ENCODE data around the gene POLR1D. TPM values are rescaled to one million over a fixed set of nuclear protein-coding genes. Genes with fewer than 3 reads are reported as not detected.

Gene POLR1D
- total RNA-seq, 1 experiment from 2014 or later, result 103 TPM

DNA sequence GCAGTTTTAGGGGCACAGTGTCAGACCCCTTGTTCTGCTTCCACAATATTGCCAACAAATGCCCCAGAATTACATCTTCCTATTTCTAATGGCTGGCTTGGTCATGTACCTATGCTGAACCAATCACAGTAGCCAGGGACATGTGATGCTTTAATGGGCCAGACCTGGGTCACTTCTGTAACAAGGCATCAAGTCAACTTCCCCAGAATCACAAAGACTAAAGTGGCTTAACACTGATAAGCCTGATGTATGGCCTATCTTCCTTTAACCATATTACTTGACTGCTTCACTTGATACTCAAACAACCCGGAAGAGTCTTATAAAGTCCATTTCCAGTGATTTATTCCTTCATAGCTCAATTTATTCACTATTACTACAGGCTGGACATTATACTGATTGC is 21.0 kb upstream of the POLR1D start:
- no peaks in the 10 kb centered on the region for H3K27me3 ChIP-seq (ENCODE audit: control insufficient read depth, insufficient read depth, low read length)
- H3K4me3 ChIP-seq (ENCODE audit: insufficient read depth, low read depth, low read length), result no peak overlapping the region
- no peaks in the 10 kb centered on the region for H3K36me3 ChIP-seq (replicated peaks; ENCODE audit: control insufficient read depth, insufficient read depth, low read length)
- no peak for DNase-seq

DNA sequence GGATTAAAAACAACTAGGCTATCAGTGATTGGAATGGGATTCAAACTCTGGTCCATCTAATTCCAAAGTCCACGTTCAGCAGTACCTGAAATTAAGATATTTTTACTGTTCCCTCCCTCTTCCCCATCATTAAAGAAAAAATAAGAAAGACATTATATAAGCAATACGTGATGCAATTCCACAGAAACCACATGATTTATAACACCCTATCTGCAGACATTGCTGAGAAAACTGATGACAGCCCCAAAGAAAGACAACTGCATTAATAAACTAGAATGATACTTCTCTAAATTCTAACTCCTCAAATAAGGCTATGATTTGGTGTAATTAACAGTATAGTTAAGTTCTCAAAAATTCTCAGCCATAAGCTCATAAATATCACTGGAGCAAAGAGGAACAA is 20.5 kb upstream of the POLR1D start:
- Histone ChIP-seq H3K27me3 (ENCODE audit: control insufficient read depth, insufficient read depth, low read length) (no peaks in the 10 kb centered on the region), H3K36me3 (replicated peaks; ENCODE audit: control insufficient read depth, insufficient read depth, low read length) (no peaks in the 10 kb centered on the region), H3K4me3 (ENCODE audit: insufficient read depth, low read depth, low read length) (no peak overlapping the region)
- DNase-seq, result no peak

DNA sequence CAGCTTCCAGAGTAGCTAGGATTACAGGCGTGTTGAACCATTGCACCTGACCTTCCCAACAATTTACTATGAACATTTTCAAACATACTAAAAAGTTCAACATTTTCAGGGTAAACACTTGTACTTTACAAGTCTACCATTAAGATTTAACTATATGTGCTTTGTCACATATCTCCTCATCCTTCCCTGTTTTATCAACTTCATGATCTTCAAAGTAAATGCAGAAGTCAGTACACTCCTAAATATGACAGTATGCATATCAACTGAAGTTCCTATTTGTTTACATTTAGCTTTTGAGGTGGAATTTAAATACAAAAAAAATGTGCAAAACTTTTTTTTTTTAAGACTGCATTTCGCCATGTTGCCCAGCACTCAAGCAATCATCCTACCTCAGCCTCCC is 19.9 kb upstream of the POLR1D start:
- DNase-seq, result no peak
- Histone ChIP-seq H3K27me3 (ENCODE audit: control insufficient read depth, insufficient read depth, low read length) (no peaks in the 10 kb centered on the region), H3K36me3 (replicated peaks; ENCODE audit: control insufficient read depth, insufficient read depth, low read length) (no peaks in the 10 kb centered on the region), H3K4me3 (ENCODE audit: insufficient read depth, low read depth, low read length) (no peak overlapping the region)

DNA sequence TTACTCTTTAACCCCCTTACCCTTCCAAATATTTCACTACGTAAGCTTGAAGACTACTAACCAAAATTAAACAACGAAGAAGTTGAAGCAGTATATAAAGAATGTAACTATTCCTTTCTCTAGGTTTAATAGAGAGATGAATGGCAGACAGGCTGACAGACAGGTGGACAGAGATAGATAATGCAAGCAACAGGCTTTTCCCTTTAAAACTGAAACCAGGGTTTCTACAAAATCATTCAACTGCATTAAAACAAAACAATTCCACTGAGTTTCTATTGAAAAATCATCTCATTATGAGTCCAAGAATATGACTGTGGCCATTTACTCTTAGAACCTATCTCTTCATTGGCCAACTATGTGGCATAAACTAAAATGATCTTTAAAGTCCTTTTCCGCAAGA is 16.6 kb upstream of the POLR1D start:
- no peak for DNase-seq
- no peaks in the 10 kb centered on the region for H3K27me3 ChIP-seq (ENCODE audit: control insufficient read depth, insufficient read depth, low read length)
- H3K36me3 ChIP-seq (replicated peaks; ENCODE audit: control insufficient read depth, insufficient read depth, low read length), result no peaks in the 10 kb centered on the region
- H3K4me3 ChIP-seq (ENCODE audit: insufficient read depth, low read depth, low read length), result no peak overlapping the region

DNA sequence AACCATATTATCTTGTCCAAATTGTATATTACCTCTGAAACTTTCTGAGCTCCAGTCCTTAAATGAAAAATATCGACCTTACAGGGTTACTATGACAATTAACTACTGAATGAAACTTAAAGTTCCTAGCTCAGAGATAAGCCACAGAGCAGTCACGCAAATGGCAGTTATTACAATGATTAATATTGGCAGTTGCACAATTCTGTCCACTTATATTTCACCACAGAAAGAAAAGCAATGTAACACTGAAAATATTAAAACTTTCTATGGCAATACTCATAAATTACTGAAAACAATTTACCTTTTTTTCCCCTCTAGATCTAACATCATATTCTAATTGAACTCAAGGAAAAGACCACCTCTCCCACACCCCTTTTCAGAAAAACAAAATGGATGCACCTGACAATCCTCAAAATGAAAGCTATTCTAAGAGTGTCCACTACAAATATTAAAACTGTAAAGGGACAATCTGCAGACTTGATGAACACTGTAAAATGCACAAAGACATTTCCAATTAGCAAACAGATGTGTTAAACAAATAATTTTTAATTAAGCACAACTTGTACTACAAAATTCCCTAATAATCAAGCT is 16.0 kb upstream of the POLR1D start:
- Histone ChIP-seq H3K4me3 (ENCODE audit: insufficient read depth, low read depth, low read length) (no peak overlapping the region), H3K36me3 (replicated peaks; ENCODE audit: control insufficient read depth, insufficient read depth, low read length) (no peaks in the 10 kb centered on the region)
- DNase-seq, result no peak

DNA sequence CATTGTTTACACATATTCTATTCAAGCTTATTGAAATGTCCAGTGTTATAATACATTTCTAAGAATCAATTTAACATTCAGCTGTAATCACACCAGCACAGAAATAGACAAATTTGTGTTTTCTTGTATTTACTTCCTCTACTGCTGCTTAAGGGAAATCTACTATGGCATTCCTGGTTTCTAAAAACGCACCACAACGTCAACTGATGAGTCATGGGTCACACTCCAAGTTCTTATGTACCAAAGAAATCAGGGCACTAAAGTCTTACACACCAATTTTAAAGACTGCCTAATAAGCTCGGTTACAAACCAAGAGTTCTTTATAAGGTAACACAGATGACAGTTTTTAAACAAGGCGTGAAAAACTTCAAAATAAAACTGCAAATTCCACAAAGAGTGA is 14.6 kb upstream of the POLR1D start:
- H3K27me3 ChIP-seq (ENCODE audit: control insufficient read depth, insufficient read depth, low read length), result no peaks in the 10 kb centered on the region
- no peaks in the 10 kb centered on the region for H3K36me3 ChIP-seq (replicated peaks; ENCODE audit: control insufficient read depth, insufficient read depth, low read length)
- no peak for DNase-seq
- H3K4me3 ChIP-seq (ENCODE audit: insufficient read depth, low read depth, low read length), result no peak overlapping the region

More for the DNA sequence above, 16.0 kb upstream of the POLR1D start:
- no peaks in the 10 kb centered on the region for H3K27me3 ChIP-seq (ENCODE audit: control insufficient read depth, insufficient read depth, low read length)

DNA sequence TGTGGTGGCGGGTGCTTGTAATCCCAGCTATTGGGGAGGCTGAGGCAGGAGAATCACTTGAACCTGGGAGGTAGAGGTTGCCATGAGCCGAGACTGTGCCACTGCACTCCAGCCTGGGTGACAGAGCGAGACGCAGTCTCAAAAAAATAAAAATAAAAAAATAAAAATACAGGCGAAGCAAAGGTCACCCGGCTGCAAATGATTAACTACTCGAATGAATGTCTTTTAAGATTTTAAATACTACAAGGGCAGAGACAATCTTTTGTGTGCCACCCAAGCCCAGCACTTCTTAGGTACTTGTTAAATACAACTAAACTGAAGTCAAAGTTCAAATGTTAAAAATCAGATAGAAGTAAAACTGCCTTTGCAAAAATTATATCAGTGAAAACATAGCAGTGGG is 8.1 kb upstream of the POLR1D start:
- no peak overlapping the region for H3K4me3 ChIP-seq (ENCODE audit: insufficient read depth, low read depth, low read length)
- no peaks in the 10 kb centered on the region; the same call in 1 of the 2 replicates for H3K36me3 ChIP-seq (replicated peaks; ENCODE audit: control insufficient read depth, insufficient read depth, low read length)
- DNase-seq, result no peak
- H3K27me3 ChIP-seq (ENCODE audit: control insufficient read depth, insufficient read depth, low read length), result no peaks in the 10 kb centered on the region

DNA sequence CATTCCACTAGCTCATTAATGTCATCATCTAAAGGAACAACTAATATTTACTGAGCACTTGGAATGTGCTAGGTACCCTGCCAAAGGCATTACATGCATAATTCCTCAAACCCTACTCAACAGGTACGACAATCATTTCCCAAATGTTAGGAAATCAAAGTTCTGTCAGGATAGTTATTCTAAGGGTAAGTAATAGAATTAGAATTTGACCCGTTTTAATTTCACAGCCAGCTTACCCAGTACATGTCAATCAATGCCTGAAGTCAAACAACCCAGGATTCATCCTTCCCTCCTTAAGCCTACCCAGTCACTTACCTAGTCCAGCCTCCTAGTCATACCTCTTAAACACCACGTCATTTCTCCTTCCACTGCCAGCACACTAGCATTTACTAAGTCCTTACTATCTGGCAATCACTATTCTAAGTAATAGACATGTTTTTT is 3.8 kb upstream of the POLR1D start:
- Histone ChIP-seq H3K4me3 (ENCODE audit: insufficient read depth, low read depth, low read length) (no peak overlapping the region), H3K27me3 (ENCODE audit: control insufficient read depth, insufficient read depth, low read length) (no peaks in the 10 kb centered on the region), H3K36me3 (replicated peaks; ENCODE audit: control insufficient read depth, insufficient read depth, low read length) (no peaks in the 10 kb centered on the region; the same call in 1 of the 2 replicates)
- DNase-seq, result no peak

DNA sequence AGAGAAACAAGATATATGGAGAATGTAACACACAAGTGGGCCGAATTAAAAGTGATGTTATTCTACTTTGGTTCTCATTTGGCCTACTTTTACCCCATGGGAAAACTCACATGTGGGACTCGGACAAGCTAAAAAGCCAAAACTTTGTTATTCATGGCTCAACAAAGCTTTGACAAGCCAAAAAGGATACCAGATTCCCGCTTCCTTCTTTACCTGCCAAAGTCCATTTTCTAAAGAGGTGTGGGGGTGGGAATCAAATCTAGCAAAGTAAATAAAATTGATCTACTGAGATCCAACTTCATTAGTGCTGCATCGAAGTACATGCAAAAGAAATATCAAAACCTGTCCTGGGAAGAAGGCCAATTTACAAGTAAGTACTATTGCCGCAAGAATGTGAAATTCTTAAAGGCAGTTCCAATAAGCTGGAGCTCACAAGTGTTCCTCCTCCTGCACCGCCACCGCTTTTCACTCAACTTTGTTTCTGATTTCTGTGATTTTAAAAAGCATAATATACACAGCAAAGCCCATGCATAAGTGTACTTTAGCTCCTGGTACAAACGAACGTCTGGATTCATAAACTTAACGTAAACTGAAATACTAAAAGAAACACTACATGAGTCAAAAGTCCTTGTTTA is 2.5 kb upstream of the POLR1D start:
- no peak for DNase-seq
- H3K27me3 ChIP-seq (ENCODE audit: control insufficient read depth, insufficient read depth, low read length), result no peaks in the 10 kb centered on the region
- peaks cover 3% of the 10 kb centered on the region for H3K36me3 ChIP-seq (replicated peaks; ENCODE audit: control insufficient read depth, insufficient read depth, low read length)
- peak overlapping the region; percentile 71 for H3K4me3 ChIP-seq (ENCODE audit: insufficient read depth, low read depth, low read length)

DNA sequence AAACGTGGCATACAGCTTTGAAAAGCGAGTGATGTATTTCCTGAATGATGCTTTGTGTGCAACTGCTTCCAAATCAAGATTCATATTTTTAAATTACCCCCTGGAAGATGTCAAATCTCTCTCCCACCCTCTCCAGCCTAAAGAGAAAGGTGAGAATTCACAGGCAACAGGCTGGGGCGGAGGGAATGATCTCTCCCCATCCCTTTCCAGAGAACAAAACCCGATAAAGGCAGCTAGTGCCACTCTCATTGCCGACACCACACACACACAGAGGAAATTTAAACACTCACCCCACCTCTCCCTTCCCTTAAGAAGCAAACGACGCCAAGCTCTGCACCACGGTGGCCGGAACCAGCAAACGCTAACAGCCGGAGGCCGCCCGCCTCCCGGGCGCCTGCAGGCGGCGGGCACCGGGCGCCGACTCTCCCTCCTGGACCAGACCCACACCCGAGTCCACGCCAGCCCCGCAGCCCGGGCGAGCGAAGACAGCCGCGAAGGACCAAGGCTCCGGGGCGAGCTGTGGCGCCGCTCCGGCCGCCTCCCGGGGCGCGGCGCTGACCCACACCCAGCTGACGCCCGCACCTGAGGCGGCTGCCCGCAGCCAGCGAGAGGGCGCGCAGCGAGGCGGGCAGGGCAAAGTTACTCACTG is 1.8 kb upstream of the POLR1D start:
- Histone ChIP-seq H3K4me3 (ENCODE audit: insufficient read depth, low read depth, low read length) (peak overlapping the region; percentile 71), H3K27me3 (ENCODE audit: control insufficient read depth, insufficient read depth, low read length) (no peaks in the 10 kb centered on the region), H3K36me3 (replicated peaks; ENCODE audit: control insufficient read depth, insufficient read depth, low read length) (peaks cover 3% of the 10 kb centered on the region)
- DNase-seq, result no peak

DNA sequence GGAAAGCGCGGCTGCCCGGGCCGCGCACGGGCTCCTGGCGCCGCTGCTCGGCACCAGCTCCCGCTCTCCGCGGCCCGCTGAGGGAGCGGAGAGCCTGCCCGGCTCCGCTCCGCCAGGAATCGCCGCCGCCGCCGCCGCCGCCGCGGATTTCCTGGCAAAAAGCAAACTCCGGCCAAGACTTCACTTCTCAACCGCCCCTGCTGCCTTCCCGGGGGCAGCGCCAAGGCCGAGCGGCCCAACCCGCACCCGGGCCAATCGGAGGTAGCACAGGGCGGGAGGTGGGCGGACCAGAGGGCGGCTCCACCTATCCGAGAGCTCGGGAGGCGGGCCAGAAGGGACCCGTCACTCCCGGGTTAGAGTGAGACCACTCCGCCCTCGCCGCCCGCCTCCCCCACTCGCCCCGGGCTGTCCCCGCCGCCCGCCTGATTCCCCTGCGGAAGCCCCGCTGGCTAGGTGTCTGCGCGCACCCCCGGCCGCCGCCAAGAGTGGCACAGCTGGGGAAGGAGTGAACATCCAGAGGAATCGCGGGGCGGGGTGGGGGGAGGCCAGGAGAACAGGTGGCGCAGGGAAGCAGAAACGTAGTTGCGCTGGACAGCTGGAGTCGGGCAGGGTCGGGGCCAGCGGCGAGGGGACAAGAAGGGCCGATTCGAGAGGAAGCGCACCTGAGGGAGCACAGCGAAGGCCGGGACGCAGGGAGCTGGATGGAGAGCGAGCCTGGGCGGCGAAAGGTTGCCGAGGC is 1.1 kb upstream of the POLR1D start, which contains the start of gene LNX2:
Gene LNX2 (minus strand): TSS at position 153 of the 739 bp plus-strand sequence. CDS start 38,826 bp downstream, outside the sequence.
- peak within 1 kb of the TSS; percentile 99 for H3K4me3 ChIP-seq (ENCODE audit: insufficient read depth, low read depth, low read length)
- no peaks in the 10 kb centered on the region for H3K27me3 ChIP-seq (ENCODE audit: control insufficient read depth, insufficient read depth, low read length)
- peaks cover 3% of the 10 kb centered on the region for H3K36me3 ChIP-seq (replicated peaks; ENCODE audit: control insufficient read depth, insufficient read depth, low read length)
- peak; percentile 97 for DNase-seq

DNA sequence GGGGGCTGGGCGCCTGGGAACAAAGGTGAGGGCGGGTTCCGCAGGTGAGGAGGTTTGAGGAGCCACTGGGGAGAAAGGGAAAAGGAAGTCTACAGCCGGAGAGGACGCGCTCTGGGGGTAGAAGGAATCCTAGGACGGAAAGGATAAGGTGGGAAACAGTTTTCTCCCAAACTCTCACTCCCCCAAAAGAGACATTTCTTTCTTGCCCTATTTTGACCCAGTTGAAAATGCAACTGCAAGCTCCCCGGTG is 651 bp upstream of the POLR1D start:
- peak overlapping the region; percentile 99 for H3K4me3 ChIP-seq (ENCODE audit: insufficient read depth, low read depth, low read length)
- no peak for DNase-seq

DNA sequence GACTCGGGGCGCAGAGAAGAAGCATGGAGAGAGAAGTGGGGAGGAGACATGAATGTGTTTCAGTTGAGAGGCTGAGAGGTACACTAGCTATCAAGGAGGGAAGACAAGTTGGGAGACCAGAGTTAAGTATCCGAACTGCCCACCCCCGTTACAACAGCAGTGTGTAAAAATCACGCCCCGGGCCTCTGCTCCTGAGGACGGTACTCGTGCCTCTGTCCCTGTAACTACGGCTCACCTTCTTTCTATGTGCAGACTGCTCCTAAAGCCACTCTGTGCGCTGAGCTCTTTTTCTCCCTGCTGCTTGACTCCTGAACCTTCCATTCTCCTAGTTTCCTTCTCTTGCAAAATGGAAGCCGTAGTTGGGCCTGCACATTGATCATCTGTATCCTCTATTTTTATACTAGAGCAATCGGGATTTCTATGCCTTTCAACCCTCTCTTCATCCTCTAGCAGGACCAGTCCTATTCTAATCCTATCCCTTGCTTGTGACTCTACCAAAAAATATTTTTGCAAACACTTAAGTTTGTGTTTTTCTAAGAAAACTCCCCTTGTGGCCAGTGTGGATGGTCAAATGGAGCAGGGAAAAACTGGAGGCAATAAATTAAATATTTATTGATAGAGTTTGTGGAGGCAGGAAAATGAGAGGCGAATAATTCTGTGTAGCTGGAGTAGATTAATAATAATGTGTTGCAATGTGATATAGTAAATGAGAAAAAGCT is 569 bp downstream of the POLR1D start:
- Histone ChIP-seq H3K27me3 (ENCODE audit: control insufficient read depth, insufficient read depth, low read length) (no peaks in the 10 kb centered on the region), H3K36me3 (replicated peaks; ENCODE audit: control insufficient read depth, insufficient read depth, low read length) (peaks cover 3% of the 10 kb centered on the region), H3K4me3 (ENCODE audit: insufficient read depth, low read depth, low read length) (peak overlapping the region; percentile 99)
- no peak for DNase-seq

More for the DNA sequence above, 651 bp upstream of the POLR1D start:
- peaks cover 3% of the 10 kb centered on the region for H3K36me3 ChIP-seq (replicated peaks; ENCODE audit: control insufficient read depth, insufficient read depth, low read length)
- no peaks in the 10 kb centered on the region for H3K27me3 ChIP-seq (ENCODE audit: control insufficient read depth, insufficient read depth, low read length)

DNA sequence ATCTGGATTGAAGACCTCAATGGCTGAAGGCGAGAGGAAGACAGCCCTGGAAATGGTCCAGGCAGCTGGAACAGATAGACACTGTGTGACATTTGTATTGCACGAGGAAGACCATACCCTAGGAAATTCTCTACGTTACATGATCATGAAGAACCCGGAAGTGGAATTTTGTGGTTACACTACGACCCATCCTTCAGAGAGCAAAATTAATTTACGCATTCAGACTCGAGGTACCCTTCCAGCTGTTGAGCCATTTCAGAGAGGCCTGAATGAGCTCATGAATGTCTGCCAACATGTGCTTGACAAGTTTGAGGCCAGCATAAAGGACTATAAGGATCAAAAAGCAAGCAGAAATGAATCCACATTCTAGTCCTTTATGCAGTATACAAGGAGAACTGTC is 1.2 kb downstream of the POLR1D start:
- H3K4me3 ChIP-seq (ENCODE audit: insufficient read depth, low read depth, low read length), result no peak overlapping the region
- no peaks in the 10 kb centered on the region for H3K27me3 ChIP-seq (ENCODE audit: control insufficient read depth, insufficient read depth, low read length)
- no peak for DNase-seq
- peaks cover 3% of the 10 kb centered on the region for H3K36me3 ChIP-seq (replicated peaks; ENCODE audit: control insufficient read depth, insufficient read depth, low read length)

Measured in H7 (cell line).